HG02642 (cell line): ENCODE data around the gene MARS2.
A peak's percentile ranks its signal among the peaks of the same experiment; 100 is the strongest.
"Not testable (repeated sequence)": the region's sequence is repeated elsewhere in the genome, so short reads cannot be mapped to it uniquely, and the experiment has no call there.

Experiments used
- ATAC-seq: cut with Tn5 transposase; IDR thresholded peaks from one replicate; pipeline ENCODE4 v1.9.1; 2021; ENCODE audit warnings: mild to moderate bottlenecking; ENCODE audit not compliant: unreplicated experiment, poor library complexity

MARS2 gene

DNA sequence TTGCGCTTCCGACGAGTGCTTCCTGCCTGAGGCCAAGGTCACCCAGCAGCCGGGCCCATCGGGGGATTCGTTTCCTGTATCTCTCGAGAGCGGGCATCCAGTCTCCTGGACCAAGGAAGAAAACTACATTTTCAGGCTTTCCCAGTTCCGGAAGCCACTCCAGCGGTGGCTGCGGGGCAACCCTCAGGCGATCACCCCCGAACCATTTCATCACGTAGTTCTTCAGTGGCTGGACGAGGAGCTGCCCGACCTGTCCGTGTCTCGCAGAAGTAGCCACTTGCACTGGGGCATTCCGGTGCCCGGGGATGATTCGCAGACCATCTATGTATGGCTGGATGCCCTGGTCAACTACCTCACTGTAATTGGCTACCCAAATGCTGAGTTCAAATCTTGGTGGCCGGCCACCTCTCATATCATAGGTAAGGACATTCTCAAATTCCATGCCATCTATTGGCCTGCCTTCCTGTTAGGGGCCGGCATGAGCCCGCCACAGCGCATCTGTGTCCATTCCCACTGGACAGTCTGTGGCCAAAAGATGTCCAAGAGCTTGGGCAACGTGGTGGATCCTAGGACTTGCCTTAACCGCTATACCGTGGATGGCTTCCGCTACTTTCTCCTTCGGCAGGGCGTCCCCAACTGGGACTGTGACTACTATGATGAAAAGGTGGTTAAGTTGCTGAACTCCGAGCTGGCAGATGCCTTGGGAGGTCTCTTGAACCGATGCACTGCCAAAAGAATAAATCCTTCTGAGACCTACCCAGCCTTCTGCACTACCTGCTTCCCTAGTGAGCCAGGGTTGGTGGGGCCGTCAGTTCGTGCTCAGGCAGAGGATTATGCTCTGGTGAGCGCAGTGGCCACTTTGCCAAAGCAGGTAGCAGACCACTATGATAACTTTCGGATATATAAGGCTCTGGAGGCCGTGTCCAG is 1.0 kb downstream of the MARS2 start:
- no peak for ATAC-seq

DNA sequence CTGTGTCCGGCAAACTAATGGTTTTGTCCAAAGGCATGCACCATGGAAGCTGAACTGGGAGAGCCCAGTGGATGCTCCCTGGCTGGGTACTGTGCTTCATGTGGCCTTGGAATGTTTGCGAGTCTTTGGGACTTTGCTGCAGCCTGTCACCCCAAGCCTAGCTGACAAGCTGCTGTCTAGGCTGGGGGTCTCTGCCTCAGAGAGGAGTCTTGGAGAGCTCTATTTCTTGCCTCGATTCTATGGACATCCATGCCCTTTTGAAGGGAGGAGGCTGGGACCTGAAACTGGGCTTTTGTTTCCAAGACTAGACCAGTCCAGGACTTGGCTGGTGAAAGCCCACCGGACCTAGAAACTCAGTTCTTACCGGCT is 1.7 kb downstream of the MARS2 start:
- ATAC-seq = no peak

DNA sequence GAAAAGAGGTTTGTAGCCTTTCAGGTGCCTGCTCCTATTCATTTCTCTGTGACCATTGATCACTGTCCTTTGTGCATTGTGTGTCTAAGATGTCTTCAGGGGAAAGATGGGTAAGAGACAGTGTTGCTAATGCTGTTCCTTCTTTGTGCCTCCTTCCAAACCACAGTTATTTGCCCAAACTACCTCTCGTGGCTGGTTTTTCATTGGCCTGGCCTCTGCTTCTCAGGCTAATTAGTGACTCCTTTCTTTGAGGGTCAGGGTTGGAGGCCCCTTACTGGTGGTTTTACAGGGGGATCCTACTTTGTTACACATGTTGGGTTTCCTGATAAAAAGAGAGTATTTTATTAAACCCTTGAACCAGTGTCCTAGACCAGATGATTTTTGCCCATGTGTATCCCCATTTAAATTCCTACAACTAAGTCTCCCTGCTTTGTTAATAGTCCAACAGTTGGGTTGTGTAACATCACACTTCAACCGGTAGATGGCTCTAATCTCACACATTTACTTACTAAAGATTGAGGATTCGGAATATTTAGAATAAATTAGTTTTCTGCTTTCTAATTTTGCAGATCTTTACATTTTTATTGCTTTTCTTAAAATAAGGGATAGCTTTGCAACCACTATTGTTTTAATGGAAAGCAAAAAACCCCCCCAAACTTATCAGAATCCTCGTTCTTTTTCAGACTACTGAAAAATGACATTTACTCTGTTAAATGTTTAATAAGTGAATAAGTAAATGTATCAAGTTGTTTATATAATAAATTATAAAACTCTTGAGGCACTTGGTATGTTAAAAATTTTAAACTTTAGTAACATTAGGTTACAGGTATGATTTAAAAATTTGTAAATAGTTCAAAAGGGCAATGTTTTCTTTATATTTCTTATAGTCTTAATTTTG is 2.4 kb downstream of the MARS2 start:
- ATAC-seq = no peak

DNA sequence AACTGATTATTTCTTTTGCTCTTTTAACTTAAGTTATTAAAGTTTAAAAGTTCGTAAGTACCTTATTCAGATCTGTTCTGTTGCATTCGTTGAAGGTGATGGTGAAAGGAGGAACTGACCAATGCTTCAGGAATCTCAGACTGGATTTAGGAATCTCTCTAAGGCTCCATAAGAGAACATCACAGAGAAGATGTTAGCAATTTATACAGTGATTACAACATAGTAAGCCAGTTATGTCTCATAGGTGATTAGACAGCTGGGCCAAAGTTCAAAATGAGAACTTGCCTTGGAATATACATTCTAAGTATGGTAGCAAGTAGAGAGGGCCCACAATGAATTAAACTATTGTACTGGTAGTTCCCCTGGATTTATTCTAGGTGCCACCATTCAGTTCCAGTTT is 3.2 kb downstream of the MARS2 start:
- no peak for ATAC-seq

DNA sequence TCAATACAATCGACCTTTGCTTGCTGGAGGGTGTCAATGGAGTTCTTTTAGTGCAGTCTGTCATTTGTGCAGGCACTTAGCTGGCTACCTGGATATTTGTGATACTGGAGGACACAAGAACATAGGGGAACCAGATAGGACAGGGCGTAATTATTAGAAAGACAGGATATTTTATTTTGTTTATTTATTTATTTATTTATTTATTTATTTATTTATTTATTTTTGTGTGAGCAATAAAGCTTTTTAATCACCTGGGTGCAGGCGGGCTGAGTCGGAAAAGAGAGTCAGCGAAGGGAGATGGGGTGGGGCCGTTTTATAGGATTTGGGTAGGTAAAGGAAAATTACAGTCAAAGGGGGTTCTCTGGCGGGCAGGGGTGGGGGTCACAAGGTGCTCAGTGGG is 4.0 kb downstream of the MARS2 start:
- not testable (repeated sequence) for ATAC-seq

DNA sequence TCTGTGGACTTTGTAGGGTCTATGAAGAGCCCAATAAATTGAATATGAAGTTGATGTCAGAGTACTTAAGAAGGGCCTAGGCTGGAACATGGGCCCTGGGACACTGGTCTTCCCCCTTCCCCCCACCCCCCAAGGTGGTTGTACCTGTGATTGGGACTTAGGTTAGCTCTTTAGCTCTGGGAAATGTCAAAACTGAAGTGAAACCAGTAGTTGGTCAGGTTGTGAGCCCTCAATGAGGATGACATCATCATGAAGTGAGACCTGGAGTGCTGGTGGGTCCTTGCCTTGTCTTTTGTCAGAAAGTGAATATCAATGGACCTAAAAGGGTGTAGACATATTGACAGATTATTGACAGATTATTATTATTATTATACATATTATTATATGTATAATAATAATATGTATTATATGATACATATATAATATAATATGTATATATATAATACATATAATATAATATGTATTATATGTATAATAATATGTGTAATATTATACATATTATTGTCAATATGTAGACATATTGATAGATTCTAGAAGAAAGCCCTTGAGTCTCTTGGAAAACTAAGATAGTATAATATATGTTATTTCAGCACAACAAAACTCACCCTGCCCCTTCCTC is 5.4 kb downstream of the MARS2 start:
- ATAC-seq = peak; percentile 82

DNA sequence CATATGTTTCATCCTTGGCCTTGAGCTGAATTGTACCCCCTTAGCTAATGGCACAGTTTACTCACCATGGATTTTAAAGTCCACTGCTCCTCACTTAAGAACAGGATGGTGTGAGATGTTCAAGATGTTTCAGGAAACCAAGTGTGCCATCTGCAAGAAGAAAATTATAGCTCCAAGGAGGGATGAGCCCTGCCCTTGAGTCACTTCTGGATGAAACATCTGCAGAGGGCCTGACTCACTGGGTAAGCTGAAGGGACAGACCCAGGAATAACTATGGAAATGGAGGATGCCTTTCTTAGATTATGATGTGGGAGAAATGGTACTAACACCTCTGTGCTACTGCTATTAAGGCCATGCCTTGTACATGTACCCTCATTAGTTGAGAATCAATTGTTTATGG is 6.4 kb downstream of the MARS2 start:
- no peak for ATAC-seq

DNA sequence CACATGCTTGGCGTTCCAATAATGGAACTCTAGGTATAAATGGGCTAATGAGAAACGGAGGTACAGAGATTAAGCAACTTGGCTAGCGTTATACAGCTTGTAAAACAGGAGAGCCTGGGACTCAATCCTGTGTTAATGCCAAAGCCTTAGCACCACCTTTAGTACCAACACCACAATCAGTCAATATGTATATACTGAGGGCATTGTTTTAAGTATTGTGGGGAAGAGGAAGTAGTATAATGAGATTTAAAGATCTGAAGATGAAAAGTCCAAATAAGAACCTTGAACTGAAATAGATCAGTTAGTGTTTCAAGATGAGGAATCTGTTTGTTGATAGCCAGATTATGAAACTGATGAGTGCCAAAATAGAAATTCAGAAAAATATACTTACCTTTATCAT is 8.1 kb downstream of the MARS2 start:
- ATAC-seq = no peak

DNA sequence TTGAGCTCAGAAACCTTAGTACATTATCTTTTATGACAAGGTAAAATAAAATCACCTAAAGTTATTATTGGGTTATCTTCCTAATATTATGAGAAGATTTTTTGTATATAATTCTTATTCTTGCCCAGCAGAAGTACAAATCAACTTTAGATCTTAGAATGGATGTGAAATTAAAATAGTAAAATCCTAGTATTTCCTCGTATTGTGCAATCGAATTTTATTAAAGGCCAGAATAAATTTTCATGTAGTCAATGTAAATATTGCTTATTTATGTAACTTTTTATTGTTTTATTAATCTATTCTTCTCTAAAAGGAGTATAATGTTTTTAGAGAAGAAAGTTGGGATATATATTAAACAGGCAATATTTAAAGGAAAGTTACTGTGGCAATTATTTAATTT is 12.7 kb downstream of the MARS2 start:
- ATAC-seq = no peak

DNA sequence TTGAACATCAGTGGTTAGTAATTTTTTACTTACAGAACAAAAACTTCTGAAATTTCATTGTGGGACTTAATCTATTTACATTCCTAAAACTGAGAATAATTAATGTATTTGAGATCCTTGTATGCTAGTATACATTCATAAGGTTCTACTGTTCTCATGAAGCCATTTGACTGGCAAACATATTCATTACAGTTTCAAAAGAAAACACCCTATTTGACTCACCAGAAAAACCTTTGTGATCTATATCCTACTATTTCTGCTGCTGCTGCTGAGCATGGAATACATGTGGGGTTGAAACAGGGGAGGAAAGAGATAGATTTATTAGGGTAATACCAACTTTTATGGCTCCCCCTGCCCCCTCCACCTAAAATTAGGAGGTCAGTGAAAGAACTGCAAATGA is 21.8 kb downstream of the MARS2 start:
- ATAC-seq = no peak

DNA sequence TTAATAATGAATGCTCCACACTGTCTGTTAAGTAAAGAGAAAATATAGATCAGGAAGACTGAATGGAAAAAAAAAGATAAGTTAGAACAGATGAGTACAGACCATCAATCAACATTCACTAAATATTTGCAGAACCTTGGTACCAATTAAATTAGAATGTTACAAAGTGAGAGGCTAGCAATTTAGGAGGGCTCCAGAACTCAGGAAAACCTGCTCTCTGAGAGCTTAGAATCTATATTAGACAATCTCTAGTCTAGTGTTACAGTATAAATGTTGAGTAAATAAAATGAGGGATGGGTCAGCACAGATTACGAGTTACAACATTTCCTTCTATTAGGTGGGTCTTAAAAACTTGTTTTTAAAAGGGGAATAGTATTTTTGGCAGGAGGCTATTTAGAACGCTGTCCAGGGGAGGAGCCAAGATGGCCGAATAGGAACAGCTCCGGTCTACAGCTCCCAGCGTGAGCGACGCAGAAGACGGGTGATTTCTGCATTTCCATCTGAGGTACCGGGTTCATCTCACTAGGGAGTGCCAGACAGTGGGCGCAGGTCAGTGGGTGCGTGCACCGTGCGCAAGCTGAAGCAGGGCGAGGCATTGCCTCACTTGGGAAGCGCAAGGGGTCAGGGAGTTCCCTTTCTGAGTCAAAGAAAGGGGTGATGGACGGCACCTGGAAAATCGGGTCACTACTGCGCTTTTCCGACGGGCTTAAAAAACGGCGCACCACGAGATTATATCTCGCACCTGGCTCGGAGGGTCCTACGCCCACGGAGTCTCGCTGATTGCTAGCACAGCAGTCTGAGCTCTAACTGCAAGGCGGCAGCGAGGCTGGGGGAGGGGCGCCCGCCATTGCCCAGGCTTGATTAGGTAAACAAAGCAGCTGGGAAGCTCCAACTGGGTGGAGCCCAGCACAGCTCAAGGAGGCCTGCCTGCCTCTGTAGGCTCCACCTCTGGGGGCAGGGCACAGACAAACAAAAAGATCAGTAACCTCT is 23.7 kb downstream of the MARS2 start:
- not testable (repeated sequence) for ATAC-seq

DNA sequence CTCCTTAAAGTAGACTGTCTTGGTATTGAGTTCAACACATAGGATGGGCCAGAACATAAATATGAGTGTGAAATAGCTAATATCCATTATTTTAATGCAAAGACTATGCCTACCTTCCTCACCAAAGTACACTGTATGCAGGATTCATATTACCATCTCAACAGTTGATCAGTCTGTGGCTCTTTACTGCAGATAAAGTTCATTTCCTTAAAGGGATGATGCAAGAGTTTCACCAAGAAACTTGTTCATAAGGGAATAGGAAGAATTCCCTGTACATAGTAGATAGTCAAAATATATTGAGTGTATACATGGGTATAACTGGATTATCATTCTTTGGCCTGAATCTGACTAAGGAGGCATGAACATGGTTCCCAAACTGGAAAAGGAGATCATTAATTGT is 35.0 kb downstream of the MARS2 start:
- ATAC-seq = no peak
